Measurements from ENCODE around the gene HILPDA. TPM values are rescaled to one million over a fixed set of nuclear protein-coding genes. Genes with fewer than 3 reads are reported as not detected.

HILPDA gene
- total and polyA plus RNA-seq, 9 of the 15 experiments (the other 6 are each of a cell fraction or from before 2014, with no cell fraction given): 8.3 to 71.8 (median 23.5) TPM

DNA sequence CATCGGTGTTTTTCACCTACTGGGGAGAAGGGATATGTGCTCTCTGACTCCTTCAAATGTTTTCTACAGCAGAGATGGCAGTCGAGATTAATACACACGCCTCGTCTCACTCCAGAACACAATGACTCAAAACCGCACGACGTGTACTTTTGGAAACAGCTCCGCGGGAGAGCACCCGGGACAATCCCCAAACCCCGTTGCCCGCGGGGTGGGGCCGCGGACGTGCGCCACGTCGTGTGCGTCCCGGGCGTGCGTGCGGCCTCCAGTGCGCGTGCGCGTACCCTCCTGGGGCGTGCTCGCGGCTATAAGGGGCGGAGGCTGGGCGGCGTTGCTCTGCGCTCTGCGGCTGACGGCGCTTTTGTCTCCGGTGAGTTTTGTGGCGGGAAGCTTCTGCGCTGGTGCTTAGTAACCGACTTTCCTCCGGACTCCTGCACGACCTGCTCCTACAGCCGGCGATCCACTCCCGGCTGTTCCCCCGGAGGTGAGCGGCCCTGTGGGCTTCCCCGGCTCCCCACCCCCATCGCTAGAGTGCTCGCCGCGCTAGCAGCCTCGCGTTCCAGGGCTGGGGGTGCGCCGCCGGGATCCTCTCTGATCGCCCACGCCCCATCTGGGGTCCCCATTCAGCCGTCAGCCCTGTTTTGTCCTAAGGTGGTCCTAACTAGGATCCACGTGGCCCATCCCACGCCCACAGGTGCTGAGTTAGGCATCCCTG is at the start of gene HILPDA (continued):
- TF ChIP-seq, protein P1, sequence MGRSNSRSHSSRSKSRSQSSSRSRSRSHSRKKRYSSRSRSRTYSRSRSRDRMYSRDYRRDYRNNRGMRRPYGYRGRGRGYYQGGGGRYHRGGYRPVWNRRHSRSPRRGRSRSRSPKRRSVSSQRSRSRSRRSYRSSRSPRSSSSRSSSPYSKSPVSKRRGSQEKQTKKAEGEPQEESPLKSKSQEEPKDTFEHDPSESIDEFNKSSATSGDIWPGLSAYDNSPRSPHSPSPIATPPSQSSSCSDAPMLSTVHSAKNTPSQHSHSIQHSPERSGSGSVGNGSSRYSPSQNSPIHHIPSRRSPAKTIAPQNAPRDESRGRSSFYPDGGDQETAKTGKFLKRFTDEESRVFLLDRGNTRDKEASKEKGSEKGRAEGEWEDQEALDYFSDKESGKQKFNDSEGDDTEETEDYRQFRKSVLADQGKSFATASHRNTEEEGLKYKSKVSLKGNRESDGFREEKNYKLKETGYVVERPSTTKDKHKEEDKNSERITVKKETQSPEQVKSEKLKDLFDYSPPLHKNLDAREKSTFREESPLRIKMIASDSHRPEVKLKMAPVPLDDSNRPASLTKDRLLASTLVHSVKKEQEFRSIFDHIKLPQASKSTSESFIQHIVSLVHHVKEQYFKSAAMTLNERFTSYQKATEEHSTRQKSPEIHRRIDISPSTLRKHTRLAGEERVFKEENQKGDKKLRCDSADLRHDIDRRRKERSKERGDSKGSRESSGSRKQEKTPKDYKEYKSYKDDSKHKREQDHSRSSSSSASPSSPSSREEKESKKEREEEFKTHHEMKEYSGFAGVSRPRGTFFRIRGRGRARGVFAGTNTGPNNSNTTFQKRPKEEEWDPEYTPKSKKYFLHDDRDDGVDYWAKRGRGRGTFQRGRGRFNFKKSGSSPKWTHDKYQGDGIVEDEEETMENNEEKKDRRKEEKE (IDR thresholded peaks at IDR 0.05; ENCODE audit: borderline replicate concordance in 1 of 2, control insufficient read depth in 1 of 2, low read depth in 2 of 2, low read length in 1 of 2): 0 out of 4 replicates have a peak, but pooled peaks of 1 of the 2 experiments have one; percentile 63
- no peak for TF ChIP-seq ELF4 (CRISPR knock-in tag; IDR thresholded peaks at IDR 0.05)
- TF ChIP-seq ZNF232 (CRISPR knock-in tag; IDR thresholded peaks at IDR 0.05): 0 out of 2 replicates have a peak, but pooled peaks have one; percentile 56
- TF ChIP-seq ZNF316 (IDR thresholded peaks at IDR 0.05): no peak; the same call in 1 of the 2 replicates
- TF ChIP-seq ARID2 (IDR thresholded peaks at IDR 0.05): peak; percentile 65; the same call in 1 of the 2 replicates
- no peak for TF ChIP-seq CHD4 (IDR thresholded peaks at IDR 0.05; ENCODE audit: insufficient read depth, insufficient replicate concordance, low read depth, low read length, poor library complexity, severe bottlenecking)
- TF ChIP-seq ETV1 (tag; conservative IDR thresholded peaks at IDR 0.05; ENCODE audit: low read depth): no peak
- TF ChIP-seq ZNF780A (CRISPR knock-in tag; IDR thresholded peaks at IDR 0.05): no peak
- TF ChIP-seq HCFC1 (IDR thresholded peaks at IDR 0.05; ENCODE audit: low read depth, low read length): peak; percentile 71
- TF ChIP-seq, protein P2, sequence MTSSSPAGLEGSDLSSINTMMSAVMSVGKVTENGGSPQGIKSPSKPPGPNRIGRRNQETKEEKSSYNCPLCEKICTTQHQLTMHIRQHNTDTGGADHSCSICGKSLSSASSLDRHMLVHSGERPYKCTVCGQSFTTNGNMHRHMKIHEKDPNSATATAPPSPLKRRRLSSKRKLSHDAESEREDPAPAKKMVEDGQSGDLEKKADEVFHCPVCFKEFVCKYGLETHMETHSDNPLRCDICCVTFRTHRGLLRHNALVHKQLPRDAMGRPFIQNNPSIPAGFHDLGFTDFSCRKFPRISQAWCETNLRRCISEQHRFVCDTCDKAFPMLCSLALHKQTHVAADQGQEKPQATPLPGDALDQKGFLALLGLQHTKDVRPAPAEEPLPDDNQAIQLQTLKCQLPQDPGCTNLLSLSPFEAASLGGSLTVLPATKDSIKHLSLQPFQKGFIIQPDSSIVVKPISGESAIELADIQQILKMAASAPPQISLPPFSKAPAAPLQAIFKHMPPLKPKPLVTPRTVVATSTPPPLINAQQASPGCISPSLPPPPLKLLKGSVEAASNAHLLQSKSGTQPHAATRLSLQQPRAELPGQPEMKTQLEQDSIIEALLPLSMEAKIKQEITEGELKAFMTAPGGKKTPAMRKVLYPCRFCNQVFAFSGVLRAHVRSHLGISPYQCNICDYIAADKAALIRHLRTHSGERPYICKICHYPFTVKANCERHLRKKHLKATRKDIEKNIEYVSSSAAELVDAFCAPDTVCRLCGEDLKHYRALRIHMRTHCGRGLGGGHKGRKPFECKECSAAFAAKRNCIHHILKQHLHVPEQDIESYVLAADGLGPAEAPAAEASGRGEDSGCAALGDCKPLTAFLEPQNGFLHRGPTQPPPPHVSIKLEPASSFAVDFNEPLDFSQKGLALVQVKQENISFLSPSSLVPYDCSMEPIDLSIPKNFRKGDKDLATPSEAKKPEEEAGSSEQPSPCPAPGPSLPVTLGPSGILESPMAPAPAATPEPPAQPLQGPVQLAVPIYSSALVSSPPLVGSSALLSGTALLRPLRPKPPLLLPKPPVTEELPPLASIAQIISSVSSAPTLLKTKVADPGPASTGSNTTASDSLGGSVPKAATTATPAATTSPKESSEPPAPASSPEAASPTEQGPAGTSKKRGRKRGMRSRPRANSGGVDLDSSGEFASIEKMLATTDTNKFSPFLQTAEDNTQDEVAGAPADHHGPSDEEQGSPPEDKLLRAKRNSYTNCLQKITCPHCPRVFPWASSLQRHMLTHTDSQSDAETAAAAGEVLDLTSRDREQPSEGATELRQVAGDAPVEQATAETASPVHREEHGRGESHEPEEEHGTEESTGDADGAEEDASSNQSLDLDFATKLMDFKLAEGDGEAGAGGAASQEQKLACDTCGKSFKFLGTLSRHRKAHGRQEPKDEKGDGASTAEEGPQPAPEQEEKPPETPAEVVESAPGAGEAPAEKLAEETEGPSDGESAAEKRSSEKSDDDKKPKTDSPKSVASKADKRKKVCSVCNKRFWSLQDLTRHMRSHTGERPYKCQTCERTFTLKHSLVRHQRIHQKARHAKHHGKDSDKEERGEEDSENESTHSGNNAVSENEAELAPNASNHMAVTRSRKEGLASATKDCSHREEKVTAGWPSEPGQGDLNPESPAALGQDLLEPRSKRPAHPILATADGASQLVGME (CRISPR knock-in tag; IDR thresholded peaks at IDR 0.05): peak; percentile 75; the same call in 1 of the 2 replicates
- TF ChIP-seq PCBP2 (IDR thresholded peaks at IDR 0.05; ENCODE audit: low read depth, low read length, poor library complexity, severe bottlenecking): no peak
- TF ChIP-seq, protein P3, sequence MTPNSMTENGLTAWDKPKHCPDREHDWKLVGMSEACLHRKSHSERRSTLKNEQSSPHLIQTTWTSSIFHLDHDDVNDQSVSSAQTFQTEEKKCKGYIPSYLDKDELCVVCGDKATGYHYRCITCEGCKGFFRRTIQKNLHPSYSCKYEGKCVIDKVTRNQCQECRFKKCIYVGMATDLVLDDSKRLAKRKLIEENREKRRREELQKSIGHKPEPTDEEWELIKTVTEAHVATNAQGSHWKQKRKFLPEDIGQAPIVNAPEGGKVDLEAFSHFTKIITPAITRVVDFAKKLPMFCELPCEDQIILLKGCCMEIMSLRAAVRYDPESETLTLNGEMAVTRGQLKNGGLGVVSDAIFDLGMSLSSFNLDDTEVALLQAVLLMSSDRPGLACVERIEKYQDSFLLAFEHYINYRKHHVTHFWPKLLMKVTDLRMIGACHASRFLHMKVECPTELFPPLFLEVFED (CRISPR knock-in tag; conservative IDR thresholded peaks at IDR 0.05): no peak
- peak; percentile 87 for TF ChIP-seq POLR2A (conservative IDR thresholded peaks at IDR 0.05)
- TF ChIP-seq ZSCAN29 (IDR thresholded peaks at IDR 0.05): 0 out of 2 replicates have a peak, but pooled peaks have one; percentile 42
- no peak for TF ChIP-seq SMAD3 (CRISPR knock-in tag; conservative IDR thresholded peaks at IDR 0.05)
- TF ChIP-seq ZNF347 (CRISPR knock-in tag; IDR thresholded peaks at IDR 0.05; ENCODE audit: low read depth): no peak
- no peak for TF ChIP-seq TAF15 (IDR thresholded peaks at IDR 0.05; ENCODE audit: low read depth, low read length)
- no peak for TF ChIP-seq CCAR2 (IDR thresholded peaks at IDR 0.05; ENCODE audit: low read depth, low read length)

Measured in K562 (cell line).